HEK293 (cell line): ENCODE measurements around the gene ADCY1.

Source experiments
- KLF8 ChIP-seq: fragments of 450-650 bp; formaldehyde crosslinking; IDR thresholded peaks from 2 replicates; pipeline ENCODE4 v1.5.1; 2016; ENCODE audit warnings: missing biosample characterization, missing genetic modification characterization
- REST ChIP-seq: fragments of 450-650 bp; formaldehyde crosslinking; IDR thresholded peaks from 2 replicates; pipeline ENCODE4 v1.5.1; 2016; ENCODE audit warnings: missing biosample characterization, missing genetic modification characterization
- SP2 ChIP-seq: fragments of 450-650 bp; formaldehyde crosslinking; IDR thresholded peaks from 2 replicates; pipeline ENCODE4 v1.5.1; 2016; ENCODE audit warnings: missing biosample characterization, missing genetic modification characterization
- YY2 ChIP-seq: fragments of 450-650 bp; formaldehyde crosslinking; IDR thresholded peaks from 2 replicates; pipeline ENCODE4 v1.5.1; 2016; ENCODE audit warnings: missing biosample characterization, missing genetic modification characterization
- ZFP3 ChIP-seq: fragments of 450-650 bp; formaldehyde crosslinking; IDR thresholded peaks from 2 replicates; pipeline ENCODE4 v1.5.1; 2016; ENCODE audit warnings: low read depth, missing biosample characterization, missing genetic modification characterization
- ZNF133 ChIP-seq: fragments of 450-650 bp; formaldehyde crosslinking; IDR thresholded peaks from 2 replicates; pipeline ENCODE4 v1.5.1; 2016; ENCODE audit warnings: missing biosample characterization, missing genetic modification characterization
- ZNF514 ChIP-seq: fragments of 450-650 bp; formaldehyde crosslinking; IDR thresholded peaks from 2 replicates; pipeline ENCODE4 v1.5.1; 2016; ENCODE audit warnings: missing biosample characterization, missing genetic modification characterization
- ZNF639 ChIP-seq: fragments of 450-650 bp; formaldehyde crosslinking; IDR thresholded peaks from 2 replicates; pipeline ENCODE4 v1.5.1; 2016; ENCODE audit warnings: missing biosample characterization, missing genetic modification characterization
- ZSCAN4 ChIP-seq: fragments of 450-650 bp; formaldehyde crosslinking; IDR thresholded peaks from 2 replicates; pipeline ENCODE4 v1.5.1; 2017; ENCODE audit warnings: missing biosample characterization, missing genetic modification characterization
- TF ChIP-seq, protein P1 (sequence below): fragments of 450-650 bp; formaldehyde crosslinking; IDR thresholded peaks from 2 replicates; pipeline ENCODE4 v1.5.1; 2016; ENCODE audit warnings: missing biosample characterization, missing genetic modification characterization

GRCh38 chr7:45683556-45684148 is 109.5 kb downstream of the ADCY1 start:
- no peak for TF ChIP-seq ZNF639 (tag by site-specific recombination)
- TF ChIP-seq, protein P1, sequence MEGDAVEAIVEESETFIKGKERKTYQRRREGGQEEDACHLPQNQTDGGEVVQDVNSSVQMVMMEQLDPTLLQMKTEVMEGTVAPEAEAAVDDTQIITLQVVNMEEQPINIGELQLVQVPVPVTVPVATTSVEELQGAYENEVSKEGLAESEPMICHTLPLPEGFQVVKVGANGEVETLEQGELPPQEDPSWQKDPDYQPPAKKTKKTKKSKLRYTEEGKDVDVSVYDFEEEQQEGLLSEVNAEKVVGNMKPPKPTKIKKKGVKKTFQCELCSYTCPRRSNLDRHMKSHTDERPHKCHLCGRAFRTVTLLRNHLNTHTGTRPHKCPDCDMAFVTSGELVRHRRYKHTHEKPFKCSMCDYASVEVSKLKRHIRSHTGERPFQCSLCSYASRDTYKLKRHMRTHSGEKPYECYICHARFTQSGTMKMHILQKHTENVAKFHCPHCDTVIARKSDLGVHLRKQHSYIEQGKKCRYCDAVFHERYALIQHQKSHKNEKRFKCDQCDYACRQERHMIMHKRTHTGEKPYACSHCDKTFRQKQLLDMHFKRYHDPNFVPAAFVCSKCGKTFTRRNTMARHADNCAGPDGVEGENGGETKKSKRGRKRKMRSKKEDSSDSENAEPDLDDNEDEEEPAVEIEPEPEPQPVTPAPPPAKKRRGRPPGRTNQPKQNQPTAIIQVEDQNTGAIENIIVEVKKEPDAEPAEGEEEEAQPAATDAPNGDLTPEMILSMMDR (tag by site-specific recombination) = no peak
- no peak for TF ChIP-seq SP2 (tag by site-specific recombination)
- no peak for TF ChIP-seq ZSCAN4 (tag by site-specific recombination)
- no peak for TF ChIP-seq ZNF133 (tag by site-specific recombination)
- TF ChIP-seq YY2 (tag by site-specific recombination) = no peak
- TF ChIP-seq ZNF514 = no peak
- TF ChIP-seq REST (tag by site-specific recombination) = no peak
- no peak for TF ChIP-seq ZFP3 (tag by site-specific recombination)
- no peak for TF ChIP-seq KLF8 (tag by site-specific recombination)
